NK-92 (cell line): ENCODE data around the gene MYADML2.

Experiments used
- DNase-seq: peaks from one replicate; lab custom pipeline; 2025; ENCODE audit not compliant: unreplicated experiment; lab: John Stamatoyannopoulos, UW

Gene MYADML2

GRCh38 chr17:81912441-81913309, 34.4 kb downstream of the MYADML2 start:
- DNase-seq, result no peak

GRCh38 chr17:81911969-81912368, 35.1 kb downstream of the MYADML2 start:
- DNase-seq, result no peak

GRCh38 chr17:81911277-81911961, 35.6 kb downstream of the MYADML2 start, which contains the start of gene PCYT2:
Gene PCYT2, minus strand, starts transcription at chr17:81911399. Its CDS starts 44 bp downstream, at chr17:81911355.
- peak; percentile 58 for DNase-seq

- no peak for DNase-seq
Observed at GRCh38 chr17:81910840-81911276, 36.2 kb downstream of the MYADML2 start.

- no peak for DNase-seq
Observed at GRCh38 chr17:81909966-81910839, 36.8 kb downstream of the MYADML2 start.

- DNase-seq, result no peak
Observed at GRCh38 chr17:81909231-81909630, 37.8 kb downstream of the MYADML2 start.

- DNase-seq, result no peak
Observed at GRCh38 chr17:81908793-81909192, 38.2 kb downstream of the MYADML2 start.

- DNase-seq, result no peak
Observed at GRCh38 chr17:81907219-81908145, 39.6 kb downstream of the MYADML2 start.

GRCh38 chr17:81906476-81907218, 40.4 kb downstream of the MYADML2 start:
- DNase-seq, result no peak

GRCh38 chr17:81905993-81906392, 41.0 kb downstream of the MYADML2 start:
- no peak for DNase-seq

GRCh38 chr17:81905424-81905875, 41.6 kb downstream of the MYADML2 start:
- no peak for DNase-seq

- DNase-seq, result no peak
Observed at GRCh38 chr17:81904600-81905423, 42.2 kb downstream of the MYADML2 start.

- DNase-seq, result no peak
Observed at GRCh38 chr17:81903896-81904599, 43.0 kb downstream of the MYADML2 start.

- no peak for DNase-seq
Observed at GRCh38 chr17:81903415-81903831, 43.6 kb downstream of the MYADML2 start.

- DNase-seq, result no peak
Observed at GRCh38 chr17:81902653-81903414, 44.2 kb downstream of the MYADML2 start.

- DNase-seq, result no peak
Observed at GRCh38 chr17:81902023-81902652, 44.9 kb downstream of the MYADML2 start, which contains the start of gene NPB. Gene NPB, plus strand, starts transcription at chr17:81902238. Its CDS starts 40 bp downstream, at chr17:81902278.
